ENCODE data around the gene TCTN1.

GRCh38 chr12:110690127-110690430, 76.2 kb downstream of the TCTN1 start:
- TF ChIP-seq, protein P1, sequence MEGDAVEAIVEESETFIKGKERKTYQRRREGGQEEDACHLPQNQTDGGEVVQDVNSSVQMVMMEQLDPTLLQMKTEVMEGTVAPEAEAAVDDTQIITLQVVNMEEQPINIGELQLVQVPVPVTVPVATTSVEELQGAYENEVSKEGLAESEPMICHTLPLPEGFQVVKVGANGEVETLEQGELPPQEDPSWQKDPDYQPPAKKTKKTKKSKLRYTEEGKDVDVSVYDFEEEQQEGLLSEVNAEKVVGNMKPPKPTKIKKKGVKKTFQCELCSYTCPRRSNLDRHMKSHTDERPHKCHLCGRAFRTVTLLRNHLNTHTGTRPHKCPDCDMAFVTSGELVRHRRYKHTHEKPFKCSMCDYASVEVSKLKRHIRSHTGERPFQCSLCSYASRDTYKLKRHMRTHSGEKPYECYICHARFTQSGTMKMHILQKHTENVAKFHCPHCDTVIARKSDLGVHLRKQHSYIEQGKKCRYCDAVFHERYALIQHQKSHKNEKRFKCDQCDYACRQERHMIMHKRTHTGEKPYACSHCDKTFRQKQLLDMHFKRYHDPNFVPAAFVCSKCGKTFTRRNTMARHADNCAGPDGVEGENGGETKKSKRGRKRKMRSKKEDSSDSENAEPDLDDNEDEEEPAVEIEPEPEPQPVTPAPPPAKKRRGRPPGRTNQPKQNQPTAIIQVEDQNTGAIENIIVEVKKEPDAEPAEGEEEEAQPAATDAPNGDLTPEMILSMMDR (IDR thresholded peaks at IDR 0.05; ENCODE audit: extremely low read depth in 1 of 2, insufficient read depth in 1 of 2, low read depth in 1 of 2, low read length in 2 of 2) = no peak
- TF ChIP-seq POLR2A (IDR thresholded peaks at IDR 0.05; ENCODE audit: low read depth, low read length) = no peak
- no peak for TF ChIP-seq POLR2AphosphoS5 (IDR thresholded peaks at IDR 0.05; ENCODE audit: insufficient read depth, low read depth, low read length)
- TF ChIP-seq EZH2 (IDR thresholded peaks at IDR 0.05; ENCODE audit: borderline replicate concordance, low read depth, low read length, severe bottlenecking) = no peak
- TF ChIP-seq MYC (IDR thresholded peaks at IDR 0.05; ENCODE audit: low read depth, low read length) = no peak
